Stimulated activated CD4-positive, alpha-beta T cell treated with anti-CD3 and anti-CD28 coated beads, TNF-alpha, amount 100 ng/mL, for 4 hours (primary cell): ENCODE data around the gene MAPKAPK3.
"Not testable (repeated sequence)": the region's sequence is repeated elsewhere in the genome, so short reads cannot be mapped to it uniquely, and the experiment has no call there.

Experiments
- DNase-seq, 3 experiments: peaks; one replicate each; pipeline ENCODE4 v3.0.0-alpha.2; 2020; ENCODE audit warnings: low read depth in 3 of 3

The MAPKAPK3 gene

GRCh38 chr3:50687916-50688315 lies 71.0 kb downstream of the MAPKAPK3 start:
- DNase-seq: no peak

GRCh38 chr3:50688602-50689001 lies 71.7 kb downstream of the MAPKAPK3 start:
- not testable (repeated sequence) for DNase-seq

GRCh38 chr3:50689558-50689957 lies 72.6 kb downstream of the MAPKAPK3 start:
- no peak for DNase-seq

GRCh38 chr3:50695031-50695430 lies 78.1 kb downstream of the MAPKAPK3 start:
- DNase-seq: no peak

GRCh38 chr3:50696276-50696675 lies 79.3 kb downstream of the MAPKAPK3 start:
- DNase-seq: no peak

GRCh38 chr3:50698269-50698668 lies 81.3 kb downstream of the MAPKAPK3 start:
- no peak for DNase-seq
